ENCODE measurements around the gene ZBTB39.
A peak's percentile ranks its signal among the peaks of the same experiment; 100 is the strongest.

Gene ZBTB39

DNA sequence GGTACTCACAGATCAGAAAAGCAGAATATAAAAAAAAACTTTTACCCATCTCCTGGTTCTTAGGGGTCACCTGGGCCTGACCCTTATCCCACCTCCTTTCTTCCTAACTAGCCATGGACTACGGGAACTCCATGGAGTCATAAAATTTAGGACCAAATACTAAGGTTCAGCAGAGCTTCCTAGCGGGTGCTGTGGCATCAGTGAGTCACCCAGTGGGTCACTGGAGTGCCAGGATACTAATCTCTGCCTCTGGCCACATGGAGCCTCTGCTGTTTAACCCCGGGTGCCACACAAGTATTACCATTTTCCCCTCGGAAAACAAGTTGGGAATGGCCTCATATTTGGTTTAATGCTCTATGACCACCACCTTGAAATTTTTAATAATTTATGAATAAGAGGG lies 6.9 kb downstream of the ZBTB39 start:
- DNase-seq (no peak), ATAC-seq (replicated peaks) (no peak)
- Mint-ChIP-seq H3K27me3 (no peaks in the 10 kb centered on the region), H3K4me3 (no peak overlapping the region), H3K4me1 (peaks cover 40 to 46% of the 10 kb centered on the region in 2 donors), H3K27ac (peak overlapping the region; percentile 86), H3K9me3 (no peaks in the 10 kb centered on the region), H3K36me3 (peaks cover 40 to 62% of the 10 kb centered on the region in 2 donors)

GRCh38 chr12:56998981-56999380 lies 7.4 kb downstream of the ZBTB39 start:
- Mint-ChIP-seq H3K4me1 (peaks cover 36 to 41% of the 10 kb centered on the region in 2 donors), H3K27me3 (no peaks in the 10 kb centered on the region), H3K4me3 (peak overlapping the region in 1 of 2 donors; percentile 10), H3K9me3 (no peaks in the 10 kb centered on the region), H3K36me3 (peaks cover 36 to 57% of the 10 kb centered on the region in 2 donors), H3K27ac (peak overlapping the region; percentile 86)
- DNase-seq (no peak), ATAC-seq (replicated peaks) (peak; percentile 82 to 87)

GRCh38 chr12:56998316-56998715 lies 8.0 kb downstream of the ZBTB39 start:
- ATAC-seq (replicated peaks), result no peak
- Mint-ChIP-seq H3K4me1 (peaks cover 33 to 37% of the 10 kb centered on the region in 2 donors), H3K9me3 (no peaks in the 10 kb centered on the region), H3K27ac (no peak overlapping the region), H3K36me3 (peaks cover 31 to 50% of the 10 kb centered on the region in 2 donors), H3K27me3 (no peaks in the 10 kb centered on the region), H3K4me3 (no peak overlapping the region)
- no peak for DNase-seq

DNA sequence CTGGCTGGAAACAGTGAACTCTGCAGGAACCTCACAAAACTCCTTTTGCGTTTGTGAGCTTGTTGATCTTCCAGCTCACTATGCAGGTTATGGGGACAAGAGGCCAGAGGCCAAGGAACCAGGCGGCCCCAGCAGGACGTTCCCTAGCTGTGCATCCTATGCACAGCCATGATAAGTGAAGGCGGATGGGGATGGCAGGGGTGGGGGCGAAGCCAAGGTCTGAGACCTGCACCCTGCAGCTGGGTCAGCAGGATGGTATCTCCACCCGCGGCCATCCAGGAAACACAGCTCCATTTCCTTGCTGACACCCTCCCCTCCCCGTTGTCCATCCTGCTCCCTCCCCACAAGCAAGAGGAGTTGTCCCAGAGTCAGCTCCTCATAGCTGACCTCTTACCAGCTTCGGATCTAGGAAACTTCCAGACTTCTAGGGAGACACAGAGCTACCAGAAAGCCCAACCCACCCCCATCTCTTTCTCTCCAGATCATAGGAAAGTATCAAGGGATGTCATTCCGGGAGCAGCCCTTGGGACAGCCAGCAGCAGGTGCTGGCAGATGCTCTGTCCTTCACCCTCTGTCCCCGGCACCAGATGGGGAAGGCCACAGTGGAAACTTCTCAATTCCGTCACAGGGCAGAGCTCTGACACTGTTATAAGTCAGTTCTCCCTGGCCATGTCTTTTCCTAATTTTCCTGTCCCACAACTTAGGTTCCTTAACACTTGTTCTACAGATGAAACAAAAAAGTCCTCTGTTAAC lies 9.4 kb downstream of the ZBTB39 start:
- no peak for DNase-seq
- H3K4me1 Mint-ChIP-seq, result peaks cover 30 to 33% of the 10 kb centered on the region in 2 donors
- ATAC-seq (replicated peaks), result no peak
- peaks cover 22 to 42% of the 10 kb centered on the region in 2 donors for H3K36me3 Mint-ChIP-seq
- no peak overlapping the region for H3K27ac Mint-ChIP-seq
- no peaks in the 10 kb centered on the region for H3K9me3 Mint-ChIP-seq
- H3K27me3 Mint-ChIP-seq, result no peaks in the 10 kb centered on the region
- H3K4me3 Mint-ChIP-seq, result no peak overlapping the region

- Mint-ChIP-seq H3K4me3 (no peak overlapping the region), H3K27ac (no peak overlapping the region), H3K27me3 (no peaks in the 10 kb centered on the region), H3K9me3 (no peaks in the 10 kb centered on the region), H3K36me3 (peaks cover 18 to 36% of the 10 kb centered on the region in 2 donors), H3K4me1 (peaks cover 32 to 34% of the 10 kb centered on the region in 2 donors)
- DNase-seq, result no peak
- ATAC-seq (replicated peaks), result no peak
Observed at GRCh38 chr12:56995930-56996496, 10.3 kb downstream of the ZBTB39 start.

- ATAC-seq (replicated peaks), result no peak
- no peak overlapping the region for H3K27ac Mint-ChIP-seq
- peaks cover 29 to 33% of the 10 kb centered on the region in 2 donors for H3K4me1 Mint-ChIP-seq
- DNase-seq, result no peak
- H3K27me3 Mint-ChIP-seq, result no peaks in the 10 kb centered on the region
- peaks cover 18 to 35% of the 10 kb centered on the region in 2 donors for H3K36me3 Mint-ChIP-seq
- H3K9me3 Mint-ChIP-seq, result no peaks in the 10 kb centered on the region
- H3K4me3 Mint-ChIP-seq, result no peak overlapping the region
Observed at GRCh38 chr12:56995201-56995929, 11.0 kb downstream of the ZBTB39 start.

DNA sequence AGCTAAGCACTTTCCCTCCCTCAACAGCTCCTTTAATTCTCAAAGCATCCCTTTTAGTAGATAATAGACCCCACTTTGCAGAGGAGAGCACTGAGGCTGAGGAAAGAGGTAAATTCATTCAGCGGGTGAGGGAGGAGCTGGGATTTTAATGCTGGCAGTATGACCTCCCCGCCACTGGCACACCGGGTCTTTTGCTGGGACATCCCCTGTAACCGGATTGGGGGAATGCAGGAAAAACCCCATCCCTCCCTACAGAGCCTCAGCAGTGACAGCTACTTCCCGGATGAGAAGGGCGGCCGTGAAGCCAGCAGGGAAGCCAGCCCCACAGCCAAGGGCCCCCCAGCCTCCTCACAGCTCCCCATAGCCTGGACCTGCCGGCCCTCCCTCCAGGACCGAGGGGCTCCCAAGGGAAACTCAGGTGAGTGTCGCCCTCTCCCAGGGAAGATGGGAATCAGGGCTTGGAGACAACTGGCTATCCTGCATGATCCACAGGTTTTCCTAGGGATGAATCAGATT lies 12.1 kb downstream of the ZBTB39 start:
- Mint-ChIP-seq H3K4me1 (peaks cover 22 to 24% of the 10 kb centered on the region in 2 donors), H3K27ac (no peak overlapping the region), H3K36me3 (peaks cover 17 to 26% of the 10 kb centered on the region in 2 donors), H3K9me3 (no peaks in the 10 kb centered on the region), H3K4me3 (no peak overlapping the region), H3K27me3 (no peaks in the 10 kb centered on the region)
- no peak for ATAC-seq (replicated peaks)
- no peak for DNase-seq

- H3K4me3 Mint-ChIP-seq, result no peak overlapping the region
- no peak for DNase-seq
- no peaks in the 10 kb centered on the region for H3K9me3 Mint-ChIP-seq
- peaks cover 17 to 20% of the 10 kb centered on the region in 2 donors for H3K36me3 Mint-ChIP-seq
- peaks cover 15 to 17% of the 10 kb centered on the region in 2 donors for H3K4me1 Mint-ChIP-seq
- H3K27ac Mint-ChIP-seq, result no peak overlapping the region
- peaks cover 0 to 2% of the 10 kb centered on the region in 2 donors for H3K27me3 Mint-ChIP-seq
- ATAC-seq (replicated peaks), result no peak
Observed at GRCh38 chr12:56993346-56993745, 13.0 kb downstream of the ZBTB39 start.

DNA sequence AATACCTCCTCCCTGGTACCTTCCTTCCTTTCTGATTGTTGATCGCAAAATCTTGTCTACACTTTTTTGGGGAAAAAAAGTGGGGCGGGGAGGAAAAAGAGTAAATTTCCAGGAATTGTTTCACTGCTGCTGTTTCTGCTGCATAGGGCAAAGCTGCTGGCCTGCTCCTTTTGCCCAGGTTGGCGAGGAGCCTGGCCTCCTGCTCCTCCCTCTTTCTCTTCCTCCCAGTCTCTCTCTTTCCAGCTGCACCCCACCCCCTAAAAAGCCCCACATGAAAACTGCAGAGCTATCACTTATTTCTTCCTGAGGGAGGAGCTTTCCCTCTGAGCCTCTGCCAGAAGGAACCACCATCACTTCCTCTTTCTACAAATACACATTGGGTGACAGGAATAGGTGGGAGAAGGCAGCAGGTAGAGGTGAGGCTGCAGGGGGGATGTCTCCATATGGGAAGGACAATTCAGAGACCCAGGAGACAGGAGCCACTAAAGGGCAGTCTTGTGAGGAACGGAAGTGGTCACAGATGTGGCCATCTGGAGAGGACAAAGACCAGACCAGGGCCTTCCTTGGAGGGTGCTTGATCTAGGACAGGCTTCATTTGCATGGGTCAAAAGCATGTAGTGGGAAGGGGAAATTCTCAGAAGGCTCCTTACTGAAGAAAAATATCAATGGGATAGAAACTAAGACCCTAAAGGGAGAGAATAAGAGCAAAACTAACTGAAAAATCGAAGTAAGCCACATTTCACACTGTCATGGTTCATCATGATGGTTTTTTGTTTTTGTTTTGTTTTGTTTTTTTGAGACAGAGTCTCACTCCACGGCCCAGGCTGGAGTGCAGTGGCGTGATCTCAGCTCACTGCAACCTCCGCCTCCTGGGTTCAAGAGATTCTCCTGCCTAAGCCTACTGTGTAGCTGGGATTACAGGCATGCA lies 14.8 kb downstream of the ZBTB39 start:
- Mint-ChIP-seq H3K27ac (peak overlapping the region; percentile 56), H3K9me3 (no peaks in the 10 kb centered on the region)

GRCh38 chr12:56990648-56991318 lies 15.6 kb downstream of the ZBTB39 start:
- Mint-ChIP-seq H3K9me3 (no peaks in the 10 kb centered on the region), H3K36me3 (peaks cover 6 to 13% of the 10 kb centered on the region in 2 donors), H3K27ac (no peak overlapping the region), H3K4me3 (no peak overlapping the region), H3K4me1 (peaks cover 17 to 27% of the 10 kb centered on the region in 2 donors), H3K27me3 (peaks cover 0 to 6% of the 10 kb centered on the region in 2 donors)
- DNase-seq (no peak), ATAC-seq (replicated peaks) (no peak)

More for the DNA sequence above, 14.8 kb downstream of the ZBTB39 start:
- no peak for ATAC-seq (replicated peaks)
- Mint-ChIP-seq H3K36me3 (peaks cover 13 to 17% of the 10 kb centered on the region in 2 donors), H3K4me1 (peaks cover 18 to 27% of the 10 kb centered on the region in 2 donors), H3K4me3 (no peak overlapping the region), H3K27me3 (peaks cover 0 to 6% of the 10 kb centered on the region in 2 donors)
- DNase-seq, result no peak

GRCh38 chr12:56989861-56990610 lies 16.3 kb downstream of the ZBTB39 start:
- no peaks in the 10 kb centered on the region for H3K9me3 Mint-ChIP-seq
- H3K27ac Mint-ChIP-seq, result no peak overlapping the region
- peaks cover 0 to 6% of the 10 kb centered on the region in 2 donors for H3K27me3 Mint-ChIP-seq
- peaks cover 0 to 5% of the 10 kb centered on the region in 2 donors for H3K36me3 Mint-ChIP-seq
- no peak for DNase-seq
- H3K4me3 Mint-ChIP-seq, result no peak overlapping the region
- ATAC-seq (replicated peaks), result no peak
- H3K4me1 Mint-ChIP-seq, result peaks cover 17 to 27% of the 10 kb centered on the region in 2 donors

- Mint-ChIP-seq H3K27me3 (peaks cover 0 to 6% of the 10 kb centered on the region in 2 donors), H3K9me3 (no peaks in the 10 kb centered on the region), H3K36me3 (no peaks in the 10 kb centered on the region), H3K27ac (no peak overlapping the region), H3K4me3 (no peak overlapping the region), H3K4me1 (peaks cover 17 to 27% of the 10 kb centered on the region in 2 donors)
- DNase-seq (no peak), ATAC-seq (replicated peaks) (no peak)
Observed at GRCh38 chr12:56988207-56988739, 18.1 kb downstream of the ZBTB39 start.

All from stimulated activated naive B cell treated with anti-CD40 and anti-IgM and Interleukin-4, amounts not matched to agents 10 μg/mL and 1 μg/mL and 100 μg/mL, for 72 hours (primary cell).